Uterus (tissue), 2 donors: ENCODE measurements around the gene NRAS.

ENCODE experiments used
- POLR2A ChIP-seq, 2 donors: fragments of 450-650 bp; IDR thresholded peaks; one replicate each; pipeline ENCODE4 v1.6.1; 2016; ENCODE audit warnings: antibody characterized with exemption in 2 of 2, mild to moderate bottlenecking in 1 of 2, moderate library complexity in 1 of 2
- TF ChIP-seq, protein P1 (sequence below), 4 experiments: fragments of 200-600 bp in 2 of 4; fragments of 450-650 bp in 2 of 4; sonication (generic) in 2 of 4; IDR thresholded peaks; one replicate each; pipeline ENCODE4 v1.5.1; 2016 to 2019; ENCODE audit warnings: antibody characterized with exemption in 4 of 4, mild to moderate bottlenecking in 2 of 4, moderate library complexity in 1 of 4

DNA sequence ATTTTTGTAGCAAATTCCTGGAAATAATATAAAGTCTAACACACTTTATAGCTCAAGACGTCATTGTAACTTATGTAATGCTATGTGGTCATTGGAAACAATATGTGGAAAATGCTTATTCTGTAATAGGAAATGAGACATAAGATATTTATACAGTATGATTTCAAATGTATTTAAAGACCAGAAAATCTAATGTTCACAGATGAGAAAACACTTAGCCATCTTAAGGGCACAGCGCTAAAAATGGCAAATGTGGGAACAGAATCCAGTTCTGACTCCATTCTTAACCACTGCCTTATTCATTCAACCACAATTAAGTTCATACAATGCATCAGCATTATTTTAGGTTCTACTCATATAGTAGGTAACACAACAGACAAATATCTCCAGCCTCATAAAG is 28.7 kb upstream of the NRAS start:
- TF ChIP-seq, protein P1, sequence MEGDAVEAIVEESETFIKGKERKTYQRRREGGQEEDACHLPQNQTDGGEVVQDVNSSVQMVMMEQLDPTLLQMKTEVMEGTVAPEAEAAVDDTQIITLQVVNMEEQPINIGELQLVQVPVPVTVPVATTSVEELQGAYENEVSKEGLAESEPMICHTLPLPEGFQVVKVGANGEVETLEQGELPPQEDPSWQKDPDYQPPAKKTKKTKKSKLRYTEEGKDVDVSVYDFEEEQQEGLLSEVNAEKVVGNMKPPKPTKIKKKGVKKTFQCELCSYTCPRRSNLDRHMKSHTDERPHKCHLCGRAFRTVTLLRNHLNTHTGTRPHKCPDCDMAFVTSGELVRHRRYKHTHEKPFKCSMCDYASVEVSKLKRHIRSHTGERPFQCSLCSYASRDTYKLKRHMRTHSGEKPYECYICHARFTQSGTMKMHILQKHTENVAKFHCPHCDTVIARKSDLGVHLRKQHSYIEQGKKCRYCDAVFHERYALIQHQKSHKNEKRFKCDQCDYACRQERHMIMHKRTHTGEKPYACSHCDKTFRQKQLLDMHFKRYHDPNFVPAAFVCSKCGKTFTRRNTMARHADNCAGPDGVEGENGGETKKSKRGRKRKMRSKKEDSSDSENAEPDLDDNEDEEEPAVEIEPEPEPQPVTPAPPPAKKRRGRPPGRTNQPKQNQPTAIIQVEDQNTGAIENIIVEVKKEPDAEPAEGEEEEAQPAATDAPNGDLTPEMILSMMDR (IDR thresholded peaks at IDR 0.05): no peak
- TF ChIP-seq POLR2A (IDR thresholded peaks at IDR 0.05): no peak
